HG03432 (cell line): Measurements from ENCODE around the gene ERFE.

ENCODE experiments used
- ATAC-seq: cut with Tn5 transposase; IDR thresholded peaks from one replicate; pipeline ENCODE4 v1.9.1; 2021; ENCODE audit warnings: mild to moderate bottlenecking, moderate library complexity; ENCODE audit not compliant: unreplicated experiment

The ERFE gene

GRCh38 chr2:238155051-238155760 is 3.6 kb upstream of the ERFE start:
- no peak for ATAC-seq

DNA sequence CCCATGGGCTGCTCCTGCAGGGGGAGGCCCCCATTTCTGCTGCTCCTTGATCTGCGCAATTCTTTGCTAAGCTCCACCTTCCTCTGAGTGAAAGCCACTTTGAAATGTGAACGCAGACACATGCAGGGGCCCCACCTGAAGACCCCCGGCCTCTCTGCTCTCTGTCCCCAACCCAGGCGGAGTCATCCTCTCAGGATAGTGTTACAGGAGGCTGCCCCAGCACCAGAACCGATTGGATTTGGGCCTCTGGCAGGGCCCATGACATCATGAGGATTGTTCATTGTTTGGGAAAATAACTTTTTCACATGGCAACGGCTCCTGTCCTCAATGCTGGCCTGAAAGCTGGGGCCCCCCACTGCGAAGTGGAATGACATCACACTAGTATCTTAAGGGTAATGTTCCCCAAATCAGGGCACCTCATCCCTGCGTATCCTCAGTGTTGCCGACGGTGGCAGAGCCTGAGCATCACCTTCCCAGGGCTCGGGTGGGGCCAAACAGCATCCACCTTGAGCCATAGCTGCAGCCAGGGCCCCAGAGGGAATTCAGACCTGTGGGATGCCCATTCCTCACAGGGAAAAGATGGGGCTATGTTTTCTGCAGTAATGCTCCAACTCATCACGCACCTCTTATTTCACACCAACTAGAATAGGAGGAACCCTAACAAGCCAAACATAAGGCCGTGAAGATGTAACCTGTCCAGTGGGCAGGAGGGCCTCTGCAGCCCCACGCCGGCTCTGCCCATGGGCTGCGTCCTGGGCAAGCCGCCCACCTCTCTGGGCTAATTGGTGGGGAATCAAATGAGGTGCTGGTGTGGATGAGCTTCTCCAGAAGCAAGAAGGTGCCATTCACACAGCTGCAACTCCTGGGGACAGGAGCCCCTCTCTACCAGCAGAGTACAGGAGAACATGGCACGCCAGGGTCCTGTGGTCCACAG is 2.7 kb upstream of the ERFE start:
- no peak for ATAC-seq

- ATAC-seq = no peak
Observed at GRCh38 chr2:238157506-238158017, 1.2 kb upstream of the ERFE start.

DNA sequence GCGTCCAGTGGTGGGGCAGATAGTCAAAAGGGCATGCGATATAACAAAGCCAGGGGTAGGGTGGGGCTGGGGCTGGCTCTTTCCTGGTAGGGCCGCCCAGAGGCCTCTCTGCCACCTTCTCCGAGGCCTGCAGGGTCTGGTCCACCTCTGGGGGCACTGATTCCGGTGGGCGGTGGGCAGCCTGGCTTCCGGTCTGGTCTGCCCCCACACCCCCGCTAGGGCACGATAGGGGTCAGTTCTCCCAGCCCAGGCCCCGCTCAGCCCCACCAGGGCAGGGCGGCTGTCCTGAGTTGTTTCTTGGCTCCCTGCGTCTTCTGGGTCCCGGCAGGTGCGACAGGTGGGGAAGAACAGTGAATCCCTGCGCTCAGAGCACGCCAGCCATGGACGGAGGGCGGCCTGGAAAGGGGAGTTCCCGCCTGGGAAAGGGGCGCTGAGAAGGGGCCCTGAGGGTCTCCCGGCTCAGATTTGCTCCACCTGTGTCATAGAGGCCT is 707 bp upstream of the ERFE start:
- ATAC-seq = no peak

DNA sequence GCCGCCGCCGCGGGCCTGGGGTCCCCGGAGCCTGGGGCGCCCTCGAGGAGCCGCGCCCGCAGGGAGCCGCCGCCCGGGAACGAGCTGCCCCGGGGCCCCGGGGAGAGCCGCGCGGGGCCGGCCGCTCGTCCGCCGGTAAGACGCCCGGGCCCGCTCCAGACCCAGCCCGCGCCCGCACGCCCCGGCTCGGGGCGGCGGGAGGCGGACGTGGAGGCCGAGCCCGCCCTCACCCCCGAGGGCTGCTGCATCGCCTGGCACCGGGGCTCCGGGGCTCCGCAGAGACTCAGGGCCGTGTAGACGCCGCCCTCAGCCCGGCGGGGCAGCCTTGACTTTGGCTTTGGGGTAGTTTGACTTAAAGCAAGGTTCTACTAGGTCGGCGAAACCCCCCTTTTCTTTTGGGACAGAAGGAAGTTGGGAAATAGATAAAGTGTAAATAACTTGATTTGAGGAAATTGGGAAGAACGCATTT is 335 bp downstream of the ERFE start:
- no peak for ATAC-seq

DNA sequence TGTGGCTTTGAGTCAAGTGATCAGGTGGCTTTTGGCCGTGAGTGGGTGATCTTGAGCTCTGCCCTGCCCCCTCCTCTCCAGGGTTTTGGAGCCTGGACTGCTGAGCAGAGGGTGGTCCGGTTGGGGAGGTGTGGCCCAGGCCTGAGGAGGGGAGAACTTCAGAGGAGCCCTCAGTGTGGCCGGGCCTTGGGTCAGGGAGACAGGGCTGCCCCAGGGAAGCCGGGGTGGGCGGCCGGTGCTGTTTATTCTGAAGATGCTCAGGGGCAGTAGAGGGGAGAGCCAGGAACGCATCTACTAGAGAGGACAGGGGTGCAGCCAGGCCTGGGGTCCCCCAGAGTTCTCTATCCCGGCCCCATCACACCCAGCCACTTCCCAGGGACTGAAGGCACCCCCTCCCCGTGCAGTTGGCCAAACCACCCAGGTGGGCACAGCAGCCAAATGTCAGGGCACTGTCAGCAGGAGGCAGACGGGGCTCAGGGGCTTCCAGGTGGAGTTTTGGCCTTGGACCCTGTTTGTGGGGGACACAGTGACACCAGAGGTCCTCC is 963 bp downstream of the ERFE start:
- no peak for ATAC-seq

GRCh38 chr2:238160206-238161129 is 1.7 kb downstream of the ERFE start:
- ATAC-seq = no peak

- no peak for ATAC-seq
Observed at GRCh38 chr2:238161291-238162051, 2.7 kb downstream of the ERFE start.

- no peak for ATAC-seq
Observed at GRCh38 chr2:238162251-238162845, 3.6 kb downstream of the ERFE start.

DNA sequence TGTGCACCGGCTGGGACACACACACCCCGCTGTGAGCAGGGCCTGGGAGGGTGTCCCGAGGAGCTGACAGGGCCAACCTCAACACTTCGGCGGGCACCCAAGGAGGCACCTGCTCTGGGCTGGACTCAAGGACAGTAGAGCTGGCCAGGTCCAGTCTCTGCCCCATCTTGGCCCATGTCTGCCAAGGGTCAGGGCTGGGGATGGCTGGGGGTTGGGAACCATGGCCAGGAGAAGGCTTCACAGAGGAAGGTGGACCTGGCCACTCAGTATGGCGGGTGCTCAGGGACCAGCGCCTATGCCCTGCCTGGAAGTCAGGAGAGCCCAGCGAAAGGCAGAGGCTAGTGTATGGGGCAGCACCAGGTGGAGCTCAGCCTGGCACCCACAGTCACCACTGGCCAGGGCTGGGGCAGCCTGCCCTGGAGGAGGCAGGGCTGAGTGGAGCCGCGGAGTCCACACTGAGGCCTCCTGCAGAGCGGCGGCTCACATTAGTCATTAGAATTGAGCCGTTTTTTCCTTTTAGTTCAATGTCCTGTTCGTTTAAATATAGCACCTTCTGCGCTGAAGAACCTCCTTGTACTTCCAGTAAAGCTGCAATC is 4.2 kb downstream of the ERFE start:
- no peak for ATAC-seq

DNA sequence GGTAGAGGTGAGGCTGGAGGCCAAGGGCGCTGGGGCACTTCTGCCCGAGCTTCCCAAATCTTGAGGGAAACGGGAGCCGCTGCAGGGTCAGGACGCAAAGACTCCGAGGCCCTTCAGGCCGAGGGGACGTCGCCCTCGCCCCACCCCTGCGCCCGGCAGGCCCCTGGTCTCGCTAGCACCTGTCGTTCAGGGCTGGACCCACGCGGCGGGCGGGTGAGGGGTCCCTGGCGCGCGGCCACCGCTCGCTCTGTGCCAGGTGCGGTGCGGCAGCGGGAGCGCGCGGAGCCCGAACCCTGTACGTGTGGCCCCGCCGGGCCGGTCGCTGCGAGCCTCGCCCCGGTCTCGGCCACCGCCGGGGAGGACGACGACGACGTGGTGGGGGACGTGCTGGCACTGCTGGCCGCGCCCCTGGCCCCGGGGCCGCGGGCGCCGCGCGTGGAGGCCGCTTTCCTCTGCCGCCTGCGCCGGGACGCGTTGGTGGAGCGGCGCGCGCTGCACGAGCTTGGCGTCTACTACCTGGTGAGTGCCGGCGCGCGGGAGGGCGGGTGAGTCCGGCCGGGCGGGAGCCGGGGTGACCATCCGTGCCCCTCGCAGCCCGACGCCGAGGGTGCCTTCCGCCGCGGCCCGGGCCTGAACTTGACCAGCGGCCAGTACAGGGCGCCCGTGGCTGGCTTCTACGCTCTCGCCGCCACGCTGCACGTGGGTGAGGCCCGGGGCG is 4.9 kb downstream of the ERFE start:
- no peak for ATAC-seq

DNA sequence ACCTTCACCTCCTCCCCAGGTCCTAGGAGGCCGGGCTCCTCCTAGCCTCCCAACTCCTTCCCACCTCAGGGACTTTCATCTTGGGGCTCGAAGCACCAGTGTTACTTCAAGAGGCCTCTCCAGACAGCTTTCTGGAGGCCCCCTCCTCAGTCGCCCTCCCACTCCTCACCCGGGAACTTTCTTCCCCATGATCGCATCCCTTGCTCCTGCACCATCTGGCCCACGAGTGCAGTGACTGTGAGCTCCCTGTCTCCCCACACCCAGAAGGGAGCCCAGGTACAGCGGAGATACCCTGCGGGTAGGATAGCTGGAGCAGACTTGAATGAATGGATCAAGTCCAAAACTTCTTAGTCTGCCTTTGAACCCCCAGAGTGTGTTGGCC is 6.1 kb downstream of the ERFE start:
- no peak for ATAC-seq

DNA sequence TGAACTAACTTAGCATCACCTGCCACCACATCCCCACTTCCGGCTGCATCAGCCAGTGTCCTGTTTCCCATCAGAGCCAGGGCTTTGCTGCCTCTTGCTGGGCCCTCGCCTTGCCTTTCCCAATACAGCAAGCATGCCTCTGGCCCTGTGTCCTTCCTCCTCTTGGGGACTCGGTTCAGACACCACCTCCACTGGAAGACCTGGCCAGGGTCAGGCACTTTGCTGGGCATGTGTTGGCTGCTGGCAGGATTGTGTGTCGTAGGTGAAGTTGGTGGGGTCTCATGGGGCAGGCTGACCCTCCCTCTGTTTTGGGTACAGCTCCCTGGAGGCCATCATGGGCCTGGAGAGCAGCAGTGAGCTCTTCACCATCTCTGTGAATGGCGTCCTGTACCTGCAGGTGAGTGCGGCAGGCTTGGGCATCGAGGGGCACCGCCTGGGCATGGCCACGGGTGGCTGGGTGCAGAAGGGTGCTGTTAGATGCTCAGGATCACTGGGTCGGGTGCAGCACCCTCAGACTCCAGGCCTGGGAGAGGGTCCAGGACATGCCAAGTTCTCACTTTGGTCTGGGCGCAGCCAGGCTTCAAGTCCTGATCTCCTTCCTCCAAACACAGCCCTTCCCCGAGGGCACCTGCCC is 6.6 kb downstream of the ERFE start:
- ATAC-seq = no peak

DNA sequence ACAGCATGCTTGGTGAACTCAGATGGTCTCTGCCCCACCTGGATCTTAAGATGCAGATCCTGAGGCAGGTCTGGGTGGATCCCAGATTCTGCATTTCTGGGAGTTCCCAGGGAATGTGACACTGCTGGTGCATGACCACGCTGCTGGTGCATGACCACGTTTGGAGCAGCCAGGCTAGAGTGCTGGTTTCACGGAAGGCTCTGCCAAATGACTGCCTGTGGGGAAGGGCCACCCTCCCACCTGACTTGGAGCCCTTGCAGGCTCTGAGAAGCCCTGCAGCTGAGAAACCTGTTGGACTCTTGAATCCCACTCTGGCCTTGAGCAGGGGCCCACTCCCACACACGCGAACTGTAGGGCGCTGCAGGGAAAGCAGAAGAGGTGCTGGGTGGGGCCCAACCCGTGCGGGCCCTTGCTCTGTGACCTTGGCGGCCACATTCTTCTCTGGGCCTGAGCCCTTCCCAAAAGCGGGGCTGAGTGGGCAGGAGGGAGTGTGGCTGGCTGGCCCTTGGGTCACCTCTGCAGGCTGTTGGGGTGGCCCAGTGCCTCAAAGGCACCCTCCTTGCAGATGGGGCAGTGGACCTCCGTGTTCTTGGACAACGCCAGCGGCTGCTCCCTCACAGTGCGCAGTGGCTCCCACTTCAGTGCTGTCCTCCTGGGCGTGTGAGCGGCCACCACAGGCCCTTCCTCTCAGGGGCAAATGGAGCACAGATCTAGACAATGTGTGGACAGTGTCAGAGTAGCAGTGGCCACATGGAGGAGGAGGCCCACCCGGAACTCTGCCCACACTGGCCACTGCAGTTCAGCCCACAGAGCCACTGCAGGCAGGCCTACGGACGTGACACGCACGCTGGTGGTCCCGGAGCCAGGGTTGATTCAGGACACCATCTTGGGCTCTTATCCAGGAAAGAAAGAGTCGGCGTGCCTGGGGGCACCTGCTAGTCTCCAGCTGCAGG is 7.9 kb downstream of the ERFE start:
- no peak for ATAC-seq

- no peak for ATAC-seq
Observed at GRCh38 chr2:238167344-238167715, 8.6 kb downstream of the ERFE start.

DNA sequence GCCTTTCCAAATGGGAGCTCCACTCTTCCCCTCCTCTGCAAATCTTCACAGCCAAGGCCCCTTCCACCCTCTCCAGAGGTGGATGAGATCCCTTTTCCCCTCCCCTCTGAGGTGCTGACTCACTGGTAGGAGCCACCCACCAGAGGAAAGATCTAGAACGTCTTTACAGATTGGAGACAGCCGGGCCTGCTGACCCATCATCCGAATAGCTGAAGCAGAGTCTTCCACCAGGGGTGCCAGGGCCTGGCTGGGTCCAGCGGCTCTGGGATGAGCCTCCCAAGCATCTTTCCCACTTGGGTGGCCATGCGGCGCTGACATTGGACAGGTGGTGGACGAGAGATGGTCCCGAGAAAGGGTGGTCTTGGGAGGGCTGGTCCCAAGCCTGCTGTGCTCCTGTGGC is 9.0 kb downstream of the ERFE start:
- ATAC-seq = no peak
